Loucy (cell line): ENCODE measurements around the gene BTRC.

Experiments used
- EZH2phosphoT487 ChIP-seq: fragments of 200-600 bp; IDR thresholded peaks from 2 replicates; pipeline ENCODE4 v1.6.1; 2018; ENCODE audit warnings: antibody characterized with exemption, mild to moderate bottlenecking, moderate library complexity, borderline replicate concordance
- TF ChIP-seq, protein P1 (sequence below): fragments of 200-600 bp; sonication (generic); conservative IDR thresholded peaks from 2 replicates; pipeline ENCODE4 v1.5.1; 2014; ENCODE audit warnings: mild to moderate bottlenecking, antibody characterized with exemption, low read length

DNA sequence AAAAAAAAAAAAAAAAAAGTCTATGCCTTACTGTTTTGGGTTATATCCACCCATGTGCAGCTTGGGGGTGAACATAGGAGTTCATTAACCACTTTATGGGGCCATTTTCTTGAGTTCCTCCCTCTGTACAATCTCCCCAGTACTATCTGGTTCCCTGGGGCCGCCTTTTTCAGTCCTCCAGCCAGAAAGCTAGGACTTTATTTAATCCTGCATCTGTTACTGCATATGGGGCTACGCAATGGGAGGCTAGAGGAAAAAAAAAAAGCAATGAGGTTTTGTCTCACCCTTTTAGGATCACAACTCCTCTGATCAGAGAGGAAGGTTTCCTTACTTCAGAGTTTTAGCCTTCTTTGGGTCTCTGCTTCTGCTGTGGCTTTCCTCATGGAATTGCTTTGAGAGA is 51.0 kb downstream of the BTRC start:
- no peak for TF ChIP-seq EZH2phosphoT487
- TF ChIP-seq, protein P1, sequence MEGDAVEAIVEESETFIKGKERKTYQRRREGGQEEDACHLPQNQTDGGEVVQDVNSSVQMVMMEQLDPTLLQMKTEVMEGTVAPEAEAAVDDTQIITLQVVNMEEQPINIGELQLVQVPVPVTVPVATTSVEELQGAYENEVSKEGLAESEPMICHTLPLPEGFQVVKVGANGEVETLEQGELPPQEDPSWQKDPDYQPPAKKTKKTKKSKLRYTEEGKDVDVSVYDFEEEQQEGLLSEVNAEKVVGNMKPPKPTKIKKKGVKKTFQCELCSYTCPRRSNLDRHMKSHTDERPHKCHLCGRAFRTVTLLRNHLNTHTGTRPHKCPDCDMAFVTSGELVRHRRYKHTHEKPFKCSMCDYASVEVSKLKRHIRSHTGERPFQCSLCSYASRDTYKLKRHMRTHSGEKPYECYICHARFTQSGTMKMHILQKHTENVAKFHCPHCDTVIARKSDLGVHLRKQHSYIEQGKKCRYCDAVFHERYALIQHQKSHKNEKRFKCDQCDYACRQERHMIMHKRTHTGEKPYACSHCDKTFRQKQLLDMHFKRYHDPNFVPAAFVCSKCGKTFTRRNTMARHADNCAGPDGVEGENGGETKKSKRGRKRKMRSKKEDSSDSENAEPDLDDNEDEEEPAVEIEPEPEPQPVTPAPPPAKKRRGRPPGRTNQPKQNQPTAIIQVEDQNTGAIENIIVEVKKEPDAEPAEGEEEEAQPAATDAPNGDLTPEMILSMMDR = no peak
